ENCODE data around the gene DAAM1. TPM values are rescaled to one million over a fixed set of nuclear protein-coding genes. Genes with fewer than 3 reads are reported as not detected.
A peak's percentile ranks its signal among the peaks of the same experiment; 100 is the strongest.

DAAM1 gene
- total RNA-seq, 1 donor from 2014 or later = 64.3 TPM

GRCh38 chr14:59362513-59362912 lies 174.0 kb downstream of the DAAM1 start:
- H3K4me3 Mint-ChIP-seq = no peak overlapping the region
- TF ChIP-seq, protein P1, sequence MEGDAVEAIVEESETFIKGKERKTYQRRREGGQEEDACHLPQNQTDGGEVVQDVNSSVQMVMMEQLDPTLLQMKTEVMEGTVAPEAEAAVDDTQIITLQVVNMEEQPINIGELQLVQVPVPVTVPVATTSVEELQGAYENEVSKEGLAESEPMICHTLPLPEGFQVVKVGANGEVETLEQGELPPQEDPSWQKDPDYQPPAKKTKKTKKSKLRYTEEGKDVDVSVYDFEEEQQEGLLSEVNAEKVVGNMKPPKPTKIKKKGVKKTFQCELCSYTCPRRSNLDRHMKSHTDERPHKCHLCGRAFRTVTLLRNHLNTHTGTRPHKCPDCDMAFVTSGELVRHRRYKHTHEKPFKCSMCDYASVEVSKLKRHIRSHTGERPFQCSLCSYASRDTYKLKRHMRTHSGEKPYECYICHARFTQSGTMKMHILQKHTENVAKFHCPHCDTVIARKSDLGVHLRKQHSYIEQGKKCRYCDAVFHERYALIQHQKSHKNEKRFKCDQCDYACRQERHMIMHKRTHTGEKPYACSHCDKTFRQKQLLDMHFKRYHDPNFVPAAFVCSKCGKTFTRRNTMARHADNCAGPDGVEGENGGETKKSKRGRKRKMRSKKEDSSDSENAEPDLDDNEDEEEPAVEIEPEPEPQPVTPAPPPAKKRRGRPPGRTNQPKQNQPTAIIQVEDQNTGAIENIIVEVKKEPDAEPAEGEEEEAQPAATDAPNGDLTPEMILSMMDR (conservative IDR thresholded peaks at IDR 0.05) = no peak
- DNase-seq (ENCODE audit: extremely low spot score, unreplicated experiment) = no peak
- no peaks in the 10 kb centered on the region for H3K27me3 Mint-ChIP-seq
- peaks cover 25% of the 10 kb centered on the region for H3K4me1 Mint-ChIP-seq (ENCODE audit: unreplicated experiment)
- peaks cover 44% of the 10 kb centered on the region for H3K36me3 Mint-ChIP-seq
- no peak overlapping the region for H3K27ac Mint-ChIP-seq
- no peaks in the 10 kb centered on the region for H3K9me3 Mint-ChIP-seq

- Mint-ChIP-seq H3K9me3 (no peaks in the 10 kb centered on the region), H3K27ac (peak overlapping the region; percentile 93), H3K4me1 (ENCODE audit: unreplicated experiment) (peaks cover 19% of the 10 kb centered on the region), H3K27me3 (no peaks in the 10 kb centered on the region), H3K36me3 (peaks cover 49% of the 10 kb centered on the region), H3K4me3 (peak overlapping the region; percentile 58)
- TF ChIP-seq, protein P1 (conservative IDR thresholded peaks at IDR 0.05) = no peak
- DNase-seq (ENCODE audit: extremely low spot score, unreplicated experiment) = no peak
Measured at GRCh38 chr14:59363531-59364226, 175.2 kb downstream of the DAAM1 start.

DNA sequence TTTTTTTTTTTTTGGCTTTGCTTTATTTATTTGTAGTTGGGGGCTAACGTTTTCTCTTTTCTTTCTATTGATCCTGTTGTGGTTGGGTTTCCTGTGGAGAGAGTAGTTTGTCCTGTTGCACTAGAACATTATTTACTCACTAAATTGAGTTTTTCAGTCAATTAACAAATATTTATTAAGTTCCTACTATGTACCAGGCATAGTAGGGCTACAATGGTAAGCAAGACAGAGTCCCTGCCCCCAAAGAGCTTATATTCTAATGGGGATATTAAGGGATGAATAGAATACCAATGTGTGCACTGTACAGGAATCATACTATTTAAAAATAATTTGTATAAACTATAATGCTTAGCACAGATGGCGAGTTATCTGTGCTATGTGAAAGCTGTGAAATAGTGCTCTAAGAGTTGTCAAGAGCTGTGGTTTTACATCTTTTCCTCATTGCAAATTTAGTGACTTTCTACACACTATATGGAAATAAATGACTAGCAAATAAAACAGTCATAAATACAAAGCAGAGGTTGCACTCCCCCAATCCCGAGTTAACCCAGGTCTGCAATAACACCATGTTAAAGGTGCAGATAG lies 181.8 kb downstream of the DAAM1 start:
- Mint-ChIP-seq H3K4me3 (no peak overlapping the region), H3K27me3 (no peaks in the 10 kb centered on the region), H3K36me3 (peaks cover 23% of the 10 kb centered on the region), H3K9me3 (peaks cover 4% of the 10 kb centered on the region), H3K27ac (no peak overlapping the region), H3K4me1 (ENCODE audit: unreplicated experiment) (peaks cover 5% of the 10 kb centered on the region)
- TF ChIP-seq, protein P1 (conservative IDR thresholded peaks at IDR 0.05) = no peak
- DNase-seq (ENCODE audit: extremely low spot score, unreplicated experiment) = no peak

- TF ChIP-seq, protein P1 (conservative IDR thresholded peaks at IDR 0.05) = no peak
Measured at GRCh38 chr14:59371771-59372170, 183.3 kb downstream of the DAAM1 start.

DNA sequence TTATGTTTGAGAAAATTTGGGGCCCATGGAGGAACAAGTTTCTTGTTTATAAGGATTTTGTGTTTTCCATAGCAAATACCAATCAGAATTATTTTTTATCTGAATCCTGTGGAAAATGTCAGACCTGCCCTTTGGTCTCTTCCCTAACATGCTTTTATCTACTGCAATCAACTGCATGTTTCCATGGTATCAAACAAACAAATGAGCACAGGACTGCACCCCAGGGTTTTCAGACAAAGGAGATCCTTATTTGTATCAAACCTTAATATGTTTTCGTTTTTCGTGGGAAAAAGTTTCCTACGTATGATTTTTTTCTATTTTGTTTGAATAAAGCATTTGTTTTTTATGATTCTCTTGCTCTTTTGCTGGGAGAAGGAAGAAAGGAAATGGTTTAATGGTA lies 185.6 kb downstream of the DAAM1 start:
- TF ChIP-seq, protein P1 (conservative IDR thresholded peaks at IDR 0.05) = no peak
- H3K27me3 Mint-ChIP-seq = peaks cover 3% of the 10 kb centered on the region
- no peak for DNase-seq (ENCODE audit: extremely low spot score, unreplicated experiment)
- H3K4me1 Mint-ChIP-seq (ENCODE audit: unreplicated experiment) = peaks cover 19% of the 10 kb centered on the region
- H3K27ac Mint-ChIP-seq = no peak overlapping the region
- no peak overlapping the region for H3K4me3 Mint-ChIP-seq
- peaks cover 8% of the 10 kb centered on the region for H3K9me3 Mint-ChIP-seq
- H3K36me3 Mint-ChIP-seq = peaks cover 6% of the 10 kb centered on the region

More at GRCh38 chr14:59371771-59372170, 183.3 kb downstream of the DAAM1 start:
- Mint-ChIP-seq H3K4me3 (no peak overlapping the region), H3K4me1 (ENCODE audit: unreplicated experiment) (peaks cover 5% of the 10 kb centered on the region), H3K9me3 (peaks cover 8% of the 10 kb centered on the region), H3K36me3 (peaks cover 19% of the 10 kb centered on the region), H3K27me3 (peaks cover 3% of the 10 kb centered on the region), H3K27ac (no peak overlapping the region)
- DNase-seq (ENCODE audit: extremely low spot score, unreplicated experiment) = no peak
